H1 (cell line): ENCODE measurements around the gene TCTN3. TPM values are rescaled to one million over a fixed set of nuclear protein-coding genes. Genes with fewer than 3 reads are reported as not detected.

Source experiments
- GABPA ChIP-seq: IDR thresholded peaks from 2 replicates; pipeline ENCODE4 v1.6.1; 2011; ENCODE audit warnings: mild to moderate bottlenecking, low read length, moderate library complexity, borderline replicate concordance; ENCODE audit not compliant: insufficient read depth
- GTF2F1 ChIP-seq: IDR thresholded peaks from 2 replicates; pipeline ENCODE4 v1.6.1; 2012; ENCODE audit warnings: low read depth, low read length, improper control_type of control experiment, borderline replicate concordance
- HDAC6 ChIP-seq: IDR thresholded peaks from one replicate; pipeline ENCODE4 v1.7.1; 2012; ENCODE audit warnings: low read depth, mild to moderate bottlenecking, inconsistent platforms, low read length, moderate library complexity
- KDM5A ChIP-seq: fragments of 200-600 bp; IDR thresholded peaks from 2 replicates; pipeline ENCODE4 v1.7.1; 2012; ENCODE audit warnings: mild to moderate bottlenecking, low read length, inconsistent platforms, mixed read lengths
- POU5F1 ChIP-seq: IDR thresholded peaks from 2 replicates; pipeline ENCODE4 v1.6.1; 2011; ENCODE audit warnings: low read depth, mild to moderate bottlenecking, low read length, moderate library complexity
- RBBP5 ChIP-seq: IDR thresholded peaks from 2 replicates; pipeline ENCODE4 v1.7.1; 2012; ENCODE audit warnings: low read depth, mild to moderate bottlenecking, inconsistent platforms, low read length, moderate library complexity, borderline replicate concordance
- SIN3A ChIP-seq, 2 experiments: IDR thresholded peaks in 1 of 2; conservative IDR thresholded peaks in 1 of 2; 2 replicates each; pipeline ENCODE4 v1.6.1; 2011 to 2012; ENCODE audit warnings: low read length in 2 of 2, improper control_type of control experiment in 1 of 2, low read depth in 1 of 2, mild to moderate bottlenecking in 1 of 2
- SP2 ChIP-seq: IDR thresholded peaks from 2 replicates; pipeline ENCODE4 v1.6.1; 2012; ENCODE audit warnings: mild to moderate bottlenecking, low read length, inconsistent platforms
- YY1 ChIP-seq: IDR thresholded peaks from 2 replicates; pipeline ENCODE4 v1.6.1; 2011; ENCODE audit warnings: low read depth, mild to moderate bottlenecking, low read length
- polyA plus RNA-seq, 7 experiments: library from polyadenylated mRNA; depleted of rRNA in 3 of 7; stranded (reverse) in 5 of 7; unstranded in 2 of 7; fragments of >200 nt in 5 of 7; fragments of 200-250 nt in 2 of 7; gene quantifications; 1 replicate in 5 of 7; 2 replicates in 1 of 7; 4 replicates in 1 of 7; pipeline versions ENCODE4 v1.2.1 to v1.2.3, GENCODE V29; 2011 to 2013; ENCODE audit warnings: missing spikeins in 2 of 7, mixed read lengths in 2 of 7
- total RNA-seq: library from RNA; stranded (reverse); fragmentation: NEBNext Ultra II Directional; extraction: Animal tissue kit (Norgen Biotek cat#: 25700); gene quantifications from 2 replicates; pipeline ENCODE4 v1.2.1, GENCODE V29; 2021
- TF ChIP-seq, protein P1 (sequence below): fragments of 300-600 bp; sonication (generic); IDR thresholded peaks from 2 replicates; pipeline ENCODE4 v1.7.1; 2012; ENCODE audit warnings: low read length, moderate library complexity, mild to moderate bottlenecking, inconsistent platforms; ENCODE audit not compliant: insufficient replicate concordance
- TF ChIP-seq, protein P2 (sequence below): IDR thresholded peaks from 2 replicates; pipeline ENCODE4 v1.6.1; 2011; ENCODE audit warnings: low read length, improper control_type of control experiment

Gene TCTN3
- total and polyA plus RNA-seq, 2 of the 8 experiments (the other 6 are each of a cell fraction or from before 2014, with no cell fraction given), result 34.7 to 39.8 TPM

DNA sequence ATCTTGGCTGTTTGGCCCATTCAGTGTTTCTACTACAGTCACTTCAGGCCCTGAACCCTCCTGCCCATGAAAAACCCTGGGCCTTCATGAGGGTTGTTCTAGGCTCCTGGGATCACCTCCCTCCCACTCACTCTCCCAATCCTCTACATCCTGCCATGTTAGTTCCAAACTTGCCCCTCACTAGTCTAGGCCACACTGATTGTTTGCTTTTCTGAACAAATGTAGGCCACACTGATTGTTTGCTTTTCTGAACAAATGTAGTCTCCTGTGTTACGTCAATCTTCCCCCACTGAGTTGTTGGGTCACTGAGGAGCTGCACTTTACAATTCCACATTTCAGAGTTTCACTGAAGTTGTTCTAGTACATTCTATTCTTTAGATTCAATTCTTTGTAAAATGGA lies 31.9 kb downstream of the TCTN3 start (continued):
- TF ChIP-seq, protein P1, sequence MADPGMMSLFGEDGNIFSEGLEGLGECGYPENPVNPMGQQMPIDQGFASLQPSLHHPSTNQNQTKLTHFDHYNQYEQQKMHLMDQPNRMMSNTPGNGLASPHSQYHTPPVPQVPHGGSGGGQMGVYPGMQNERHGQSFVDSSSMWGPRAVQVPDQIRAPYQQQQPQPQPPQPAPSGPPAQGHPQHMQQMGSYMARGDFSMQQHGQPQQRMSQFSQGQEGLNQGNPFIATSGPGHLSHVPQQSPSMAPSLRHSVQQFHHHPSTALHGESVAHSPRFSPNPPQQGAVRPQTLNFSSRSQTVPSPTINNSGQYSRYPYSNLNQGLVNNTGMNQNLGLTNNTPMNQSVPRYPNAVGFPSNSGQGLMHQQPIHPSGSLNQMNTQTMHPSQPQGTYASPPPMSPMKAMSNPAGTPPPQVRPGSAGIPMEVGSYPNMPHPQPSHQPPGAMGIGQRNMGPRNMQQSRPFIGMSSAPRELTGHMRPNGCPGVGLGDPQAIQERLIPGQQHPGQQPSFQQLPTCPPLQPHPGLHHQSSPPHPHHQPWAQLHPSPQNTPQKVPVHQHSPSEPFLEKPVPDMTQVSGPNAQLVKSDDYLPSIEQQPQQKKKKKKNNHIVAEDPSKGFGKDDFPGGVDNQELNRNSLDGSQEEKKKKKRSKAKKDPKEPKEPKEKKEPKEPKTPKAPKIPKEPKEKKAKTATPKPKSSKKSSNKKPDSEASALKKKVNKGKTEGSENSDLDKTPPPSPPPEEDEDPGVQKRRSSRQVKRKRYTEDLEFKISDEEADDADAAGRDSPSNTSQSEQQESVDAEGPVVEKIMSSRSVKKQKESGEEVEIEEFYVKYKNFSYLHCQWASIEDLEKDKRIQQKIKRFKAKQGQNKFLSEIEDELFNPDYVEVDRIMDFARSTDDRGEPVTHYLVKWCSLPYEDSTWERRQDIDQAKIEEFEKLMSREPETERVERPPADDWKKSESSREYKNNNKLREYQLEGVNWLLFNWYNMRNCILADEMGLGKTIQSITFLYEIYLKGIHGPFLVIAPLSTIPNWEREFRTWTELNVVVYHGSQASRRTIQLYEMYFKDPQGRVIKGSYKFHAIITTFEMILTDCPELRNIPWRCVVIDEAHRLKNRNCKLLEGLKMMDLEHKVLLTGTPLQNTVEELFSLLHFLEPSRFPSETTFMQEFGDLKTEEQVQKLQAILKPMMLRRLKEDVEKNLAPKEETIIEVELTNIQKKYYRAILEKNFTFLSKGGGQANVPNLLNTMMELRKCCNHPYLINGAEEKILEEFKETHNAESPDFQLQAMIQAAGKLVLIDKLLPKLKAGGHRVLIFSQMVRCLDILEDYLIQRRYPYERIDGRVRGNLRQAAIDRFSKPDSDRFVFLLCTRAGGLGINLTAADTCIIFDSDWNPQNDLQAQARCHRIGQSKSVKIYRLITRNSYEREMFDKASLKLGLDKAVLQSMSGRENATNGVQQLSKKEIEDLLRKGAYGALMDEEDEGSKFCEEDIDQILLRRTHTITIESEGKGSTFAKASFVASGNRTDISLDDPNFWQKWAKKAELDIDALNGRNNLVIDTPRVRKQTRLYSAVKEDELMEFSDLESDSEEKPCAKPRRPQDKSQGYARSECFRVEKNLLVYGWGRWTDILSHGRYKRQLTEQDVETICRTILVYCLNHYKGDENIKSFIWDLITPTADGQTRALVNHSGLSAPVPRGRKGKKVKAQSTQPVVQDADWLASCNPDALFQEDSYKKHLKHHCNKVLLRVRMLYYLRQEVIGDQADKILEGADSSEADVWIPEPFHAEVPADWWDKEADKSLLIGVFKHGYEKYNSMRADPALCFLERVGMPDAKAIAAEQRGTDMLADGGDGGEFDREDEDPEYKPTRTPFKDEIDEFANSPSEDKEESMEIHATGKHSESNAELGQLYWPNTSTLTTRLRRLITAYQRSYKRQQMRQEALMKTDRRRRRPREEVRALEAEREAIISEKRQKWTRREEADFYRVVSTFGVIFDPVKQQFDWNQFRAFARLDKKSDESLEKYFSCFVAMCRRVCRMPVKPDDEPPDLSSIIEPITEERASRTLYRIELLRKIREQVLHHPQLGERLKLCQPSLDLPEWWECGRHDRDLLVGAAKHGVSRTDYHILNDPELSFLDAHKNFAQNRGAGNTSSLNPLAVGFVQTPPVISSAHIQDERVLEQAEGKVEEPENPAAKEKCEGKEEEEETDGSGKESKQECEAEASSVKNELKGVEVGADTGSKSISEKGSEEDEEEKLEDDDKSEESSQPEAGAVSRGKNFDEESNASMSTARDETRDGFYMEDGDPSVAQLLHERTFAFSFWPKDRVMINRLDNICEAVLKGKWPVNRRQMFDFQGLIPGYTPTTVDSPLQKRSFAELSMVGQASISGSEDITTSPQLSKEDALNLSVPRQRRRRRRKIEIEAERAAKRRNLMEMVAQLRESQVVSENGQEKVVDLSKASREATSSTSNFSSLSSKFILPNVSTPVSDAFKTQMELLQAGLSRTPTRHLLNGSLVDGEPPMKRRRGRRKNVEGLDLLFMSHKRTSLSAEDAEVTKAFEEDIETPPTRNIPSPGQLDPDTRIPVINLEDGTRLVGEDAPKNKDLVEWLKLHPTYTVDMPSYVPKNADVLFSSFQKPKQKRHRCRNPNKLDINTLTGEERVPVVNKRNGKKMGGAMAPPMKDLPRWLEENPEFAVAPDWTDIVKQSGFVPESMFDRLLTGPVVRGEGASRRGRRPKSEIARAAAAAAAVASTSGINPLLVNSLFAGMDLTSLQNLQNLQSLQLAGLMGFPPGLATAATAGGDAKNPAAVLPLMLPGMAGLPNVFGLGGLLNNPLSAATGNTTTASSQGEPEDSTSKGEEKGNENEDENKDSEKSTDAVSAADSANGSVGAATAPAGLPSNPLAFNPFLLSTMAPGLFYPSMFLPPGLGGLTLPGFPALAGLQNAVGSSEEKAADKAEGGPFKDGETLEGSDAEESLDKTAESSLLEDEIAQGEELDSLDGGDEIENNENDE, result no peak
- TF ChIP-seq YY1 (no peak), GABPA (no peak), SIN3A (conservative IDR thresholded peaks at IDR 0.05 in 1 of 2, IDR thresholded peaks at IDR 0.05 in 1 of 2; ENCODE audit: low read depth in 1 of 2, low read length in 2 of 2) (no peak), KDM5A (no peak), GTF2F1 (no peak), HDAC6 (no peak), POU5F1 (no peak), SP2 (no peak), RBBP5 (no peak)
- TF ChIP-seq, protein P2, sequence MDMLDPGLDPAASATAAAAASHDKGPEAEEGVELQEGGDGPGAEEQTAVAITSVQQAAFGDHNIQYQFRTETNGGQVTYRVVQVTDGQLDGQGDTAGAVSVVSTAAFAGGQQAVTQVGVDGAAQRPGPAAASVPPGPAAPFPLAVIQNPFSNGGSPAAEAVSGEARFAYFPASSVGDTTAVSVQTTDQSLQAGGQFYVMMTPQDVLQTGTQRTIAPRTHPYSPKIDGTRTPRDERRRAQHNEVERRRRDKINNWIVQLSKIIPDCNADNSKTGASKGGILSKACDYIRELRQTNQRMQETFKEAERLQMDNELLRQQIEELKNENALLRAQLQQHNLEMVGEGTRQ, result no peak
